Liver (tissue), 9 donors: ENCODE measurements around the gene PCDHA10. TPM values are rescaled to one million over a fixed set of nuclear protein-coding genes. Genes with fewer than 3 reads are reported as not detected.
"Not testable (repeated sequence)": the region's sequence is repeated elsewhere in the genome, so short reads cannot be mapped to it uniquely, and the experiment has no call there.

Source experiments
- DNase-seq: peaks from one replicate; pipeline ENCODE4 v3.0.0-alpha.2; 2017; ENCODE audit warnings: low spot score
- H3K27ac ChIP-seq, 2 donors: one replicate each; pipeline ENCODE4 v1.7.0; 2013; ENCODE audit warnings: inconsistent platforms in 2 of 2, low read length in 2 of 2, control low read depth in 1 of 2, low read depth in 1 of 2, mild to moderate bottlenecking in 1 of 2
- H3K27me3 ChIP-seq, 4 donors: one replicate each; pipeline versions ENCODE4 v1.6.1 to v1.7.0; 2013; ENCODE audit warnings: low read length in 3 of 4, inconsistent platforms in 1 of 4, mild to moderate bottlenecking in 1 of 4, moderate library complexity in 1 of 4; ENCODE audit not compliant: control insufficient read depth in 4 of 4, insufficient read depth in 4 of 4
- H3K36me3 ChIP-seq, 4 donors: one replicate each; pipeline versions ENCODE4 v1.6.1 to v1.7.0; 2013; ENCODE audit warnings: low read length in 3 of 4, mild to moderate bottlenecking in 3 of 4, low read depth in 1 of 4, moderate library complexity in 1 of 4; ENCODE audit not compliant: control insufficient read depth in 4 of 4, insufficient read depth in 3 of 4
- H3K4me1 ChIP-seq, 4 donors: one replicate each; pipeline versions ENCODE4 v1.6.1 to v1.7.0; 2013; ENCODE audit warnings: low read length in 3 of 4, mild to moderate bottlenecking in 3 of 4, moderate library complexity in 1 of 4; ENCODE audit not compliant: control insufficient read depth in 4 of 4, insufficient read depth in 4 of 4
- H3K4me3 ChIP-seq, 3 donors: one replicate each; pipeline versions ENCODE4 v1.6.1 to v1.7.0; 2013; ENCODE audit warnings: low read length in 3 of 3, control low read depth in 1 of 3, low read depth in 1 of 3, mild to moderate bottlenecking in 1 of 3
- H3K9ac ChIP-seq, 2 donors: one replicate each; pipeline ENCODE4 v1.7.0; 2013; ENCODE audit warnings: low read length in 2 of 2, mild to moderate bottlenecking in 2 of 2, moderate library complexity in 2 of 2, control low read depth in 1 of 2, low read depth in 1 of 2
- H3K9me3 ChIP-seq, 4 donors: one replicate each; pipeline versions ENCODE4 v1.6.1 to v1.7.0; 2013; ENCODE audit warnings: low read length in 3 of 4; ENCODE audit not compliant: control insufficient read depth in 4 of 4
- CTCF ChIP-seq: fragments of 150-350 bp; IDR thresholded peaks from 2 replicates; pipeline ENCODE4 v1.5.1; 2017; ENCODE audit warnings: improper control_type of control experiment, low read depth, low read length; ENCODE audit not compliant: missing input control
- EGR1 ChIP-seq, 2 donors: IDR thresholded peaks; 2 replicates each; pipeline ENCODE4 v1.6.1; 2016 to 2018; ENCODE audit warnings: antibody characterized with exemption in 2 of 2, low read depth in 2 of 2
- FOXA2 ChIP-seq: IDR thresholded peaks from 2 replicates; pipeline ENCODE4 v1.6.1; 2016; ENCODE audit warnings: antibody characterized with exemption
- GABPA ChIP-seq, 2 donors: IDR thresholded peaks in 1 of 2; conservative IDR thresholded peaks in 1 of 2; 2 replicates each; pipeline ENCODE4 v1.6.1; 2016; ENCODE audit warnings: antibody characterized with exemption in 2 of 2, mild to moderate bottlenecking in 1 of 2, moderate library complexity in 1 of 2
- HNF4A ChIP-seq, 2 donors: conservative IDR thresholded peaks; 2 replicates each; pipeline ENCODE4 v1.6.1; 2016; ENCODE audit warnings: antibody characterized with exemption in 2 of 2, mild to moderate bottlenecking in 2 of 2
- JUND ChIP-seq, 2 donors: IDR thresholded peaks; 2 replicates each; pipeline ENCODE4 v1.6.1; 2016; ENCODE audit warnings: antibody characterized with exemption in 2 of 2
- RAD21 ChIP-seq, 2 donors: IDR thresholded peaks; 2 replicates each; pipeline ENCODE4 v1.6.1; 2016; ENCODE audit warnings: antibody characterized with exemption in 2 of 2, mild to moderate bottlenecking in 2 of 2
- RXRA ChIP-seq, 2 donors: IDR thresholded peaks; 2 replicates each; pipeline ENCODE4 v1.6.1; 2017 to 2018; ENCODE audit warnings: antibody characterized with exemption in 2 of 2, mild to moderate bottlenecking in 1 of 2
- SP1 ChIP-seq: IDR thresholded peaks from 2 replicates; pipeline ENCODE4 v1.6.1; 2018; ENCODE audit warnings: antibody characterized with exemption, mild to moderate bottlenecking
- WGBS: extraction: QIAGEN DNeasy Blood & Tissue Kit; methylation state at CpG from one replicate; pipeline ENCODE4 v1.1.7; 2013; 5-methylcytosine and 5-hydroxymethylcytosine counted together
- polyA plus RNA-seq, 2 donors: library from polyadenylated mRNA; stranded (reverse) in 1 of 2; unstranded in 1 of 2; fragments of 200-250 nt in 1 of 2; fragments of >200 nt in 1 of 2; fragmentation: Nextera tagmentation in 1 of 2; extraction: Ambion mirVana in 1 of 2; gene quantifications; one replicate each; pipeline versions ENCODE4 v1.2.1 to v1.2.3, GENCODE V29; 2013 to 2015
- total RNA-seq, 2 donors: library from RNA; depleted of rRNA; stranded (reverse); fragments of >200 nt; gene quantifications; one replicate each; pipeline ENCODE4 v1.2.3, GENCODE V29; 2014
- TF ChIP-seq, protein P1 (sequence below): IDR thresholded peaks from 2 replicates; pipeline ENCODE4 v1.6.1; 2016; ENCODE audit warnings: antibody characterized with exemption
- TF ChIP-seq, protein P2 (sequence below): IDR thresholded peaks from 2 replicates; pipeline ENCODE4 v1.6.1; 2016; ENCODE audit warnings: antibody characterized with exemption
- TF ChIP-seq, protein P3 (sequence below): IDR thresholded peaks from 2 replicates; pipeline ENCODE4 v1.6.1; 2016; ENCODE audit warnings: antibody characterized with exemption
- donor health status: healthy.
- donor health status: healthy.
- donor health status: healthy.
- donor health status: healthy.
- donor health status: healthy.

Gene PCDHA10
- total and polyA plus RNA-seq, 4 donors = under 0.01 to 0.01 TPM; not detected in 2

GRCh38 chr5:140827704-140828361 lies 27.9 kb upstream of the PCDHA10 start, which contains the start of gene PCDHA6:
PCDHA6 (plus strand) TSS chr5:140827960; CDS start chr5:140828092, 132 bp downstream.
- peaks cover 0 to 5% (median 2%) of the 10 kb centered on the region in 4 donors for H3K27me3 ChIP-seq
- WGBS = 21% methylated on average over 27 of the region's 27 CpGs
- TF ChIP-seq EGR1 (IDR thresholded peaks at IDR 0.05; ENCODE audit: low read depth in 2 of 2) (no peak), JUND (IDR thresholded peaks at IDR 0.05) (no peak), FOXA2 (no peak), RXRA (IDR thresholded peaks at IDR 0.05) (no peak), HNF4A (conservative IDR thresholded peaks at IDR 0.05) (no peak)
- TF ChIP-seq, protein P1, sequence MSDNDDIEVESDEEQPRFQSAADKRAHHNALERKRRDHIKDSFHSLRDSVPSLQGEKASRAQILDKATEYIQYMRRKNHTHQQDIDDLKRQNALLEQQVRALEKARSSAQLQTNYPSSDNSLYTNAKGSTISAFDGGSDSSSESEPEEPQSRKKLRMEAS = no peak
- TF ChIP-seq, protein P2, sequence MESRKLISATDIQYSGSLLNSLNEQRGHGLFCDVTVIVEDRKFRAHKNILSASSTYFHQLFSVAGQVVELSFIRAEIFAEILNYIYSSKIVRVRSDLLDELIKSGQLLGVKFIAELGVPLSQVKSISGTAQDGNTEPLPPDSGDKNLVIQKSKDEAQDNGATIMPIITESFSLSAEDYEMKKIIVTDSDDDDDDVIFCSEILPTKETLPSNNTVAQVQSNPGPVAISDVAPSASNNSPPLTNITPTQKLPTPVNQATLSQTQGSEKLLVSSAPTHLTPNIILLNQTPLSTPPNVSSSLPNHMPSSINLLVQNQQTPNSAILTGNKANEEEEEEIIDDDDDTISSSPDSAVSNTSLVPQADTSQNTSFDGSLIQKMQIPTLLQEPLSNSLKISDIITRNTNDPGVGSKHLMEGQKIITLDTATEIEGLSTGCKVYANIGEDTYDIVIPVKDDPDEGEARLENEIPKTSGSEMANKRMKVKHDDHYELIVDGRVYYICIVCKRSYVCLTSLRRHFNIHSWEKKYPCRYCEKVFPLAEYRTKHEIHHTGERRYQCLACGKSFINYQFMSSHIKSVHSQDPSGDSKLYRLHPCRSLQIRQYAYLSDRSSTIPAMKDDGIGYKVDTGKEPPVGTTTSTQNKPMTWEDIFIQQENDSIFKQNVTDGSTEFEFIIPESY = no peak
- no peak within 1 kb of the TSS for H3K9ac ChIP-seq
- H3K27ac ChIP-seq = no peak within 1 kb of the TSS
- H3K9me3 ChIP-seq = peaks cover 16 to 43% (median 23%) of the 10 kb centered on the region in 4 donors
- DNase-seq = no peak
- no peaks in the 10 kb centered on the region for H3K36me3 ChIP-seq
- H3K4me3 ChIP-seq = no peak within 1 kb of the TSS
- no peaks in the 10 kb centered on the region for H3K4me1 ChIP-seq

DNA sequence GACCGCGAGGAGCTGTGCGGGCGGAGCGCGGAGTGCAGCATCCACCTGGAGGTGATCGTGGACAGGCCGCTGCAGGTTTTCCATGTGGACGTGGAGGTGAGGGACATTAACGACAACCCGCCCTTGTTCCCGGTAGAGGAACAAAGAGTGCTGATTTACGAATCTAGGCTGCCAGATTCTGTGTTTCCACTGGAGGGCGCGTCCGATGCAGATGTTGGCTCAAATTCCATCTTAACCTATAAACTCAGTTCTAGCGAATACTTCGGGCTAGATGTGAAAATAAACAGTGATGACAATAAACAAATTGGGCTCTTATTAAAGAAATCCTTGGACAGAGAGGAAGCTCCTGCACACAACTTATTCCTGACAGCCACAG lies 27.3 kb upstream of the PCDHA10 start:
- Histone ChIP-seq H3K27ac (no peak overlapping the region), H3K9ac (no peak overlapping the region), H3K4me1 (no peaks in the 10 kb centered on the region), H3K9me3 (peaks cover 16 to 38% (median 21%) of the 10 kb centered on the region in 4 donors), H3K4me3 (no peak overlapping the region), H3K27me3 (peaks cover 0 to 5% (median 2%) of the 10 kb centered on the region in 4 donors), H3K36me3 (no peaks in the 10 kb centered on the region)
- DNase-seq = no peak
- 22% methylated on average over 18 of the region's 18 CpGs for WGBS
- no peak for TF ChIP-seq HNF4A (conservative IDR thresholded peaks at IDR 0.05)
- TF ChIP-seq, protein P3, sequence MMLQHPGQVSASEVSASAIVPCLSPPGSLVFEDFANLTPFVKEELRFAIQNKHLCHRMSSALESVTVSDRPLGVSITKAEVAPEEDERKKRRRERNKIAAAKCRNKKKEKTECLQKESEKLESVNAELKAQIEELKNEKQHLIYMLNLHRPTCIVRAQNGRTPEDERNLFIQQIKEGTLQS = no peak
- no peak for TF ChIP-seq CTCF
- TF ChIP-seq EGR1 (IDR thresholded peaks at IDR 0.05; ENCODE audit: low read depth in 2 of 2) = no peak
- TF ChIP-seq RAD21 (IDR thresholded peaks at IDR 0.05) = no peak
- no peak for TF ChIP-seq SP1
- TF ChIP-seq, protein P1 = no peak
- TF ChIP-seq GABPA (IDR thresholded peaks at IDR 0.05 in 1 of 2, conservative IDR thresholded peaks at IDR 0.05 in 1 of 2) = no peak

GRCh38 chr5:140829511-140830501 lies 25.9 kb upstream of the PCDHA10 start:
- not testable (repeated sequence) for H3K9ac ChIP-seq, H3K36me3 ChIP-seq, H3K4me1 ChIP-seq, H3K27ac ChIP-seq, DNase-seq, H3K27me3 ChIP-seq
- WGBS = 37% methylated on average over 106 of the region's 106 CpGs
- Histone ChIP-seq H3K9me3 (peaks cover 12 to 32% (median 21%) of the 10 kb centered on the region in 4 donors), H3K4me3 (peak overlapping the region in 1 of 3 donors; percentile 20)
